SIG-M5 treated with dmso at 0.1 percent for 504 hours (cell line): ENCODE measurements around the gene GAL3ST2.
"Not testable (repeated sequence)": the region's sequence is repeated elsewhere in the genome, so short reads cannot be mapped to it uniquely, and the experiment has no call there.

Source experiments
- DNase-seq: peaks from one replicate; lab custom pipeline; 2025; ENCODE audit not compliant: unreplicated experiment; lab: John Stamatoyannopoulos, UW

GAL3ST2 gene

DNA sequence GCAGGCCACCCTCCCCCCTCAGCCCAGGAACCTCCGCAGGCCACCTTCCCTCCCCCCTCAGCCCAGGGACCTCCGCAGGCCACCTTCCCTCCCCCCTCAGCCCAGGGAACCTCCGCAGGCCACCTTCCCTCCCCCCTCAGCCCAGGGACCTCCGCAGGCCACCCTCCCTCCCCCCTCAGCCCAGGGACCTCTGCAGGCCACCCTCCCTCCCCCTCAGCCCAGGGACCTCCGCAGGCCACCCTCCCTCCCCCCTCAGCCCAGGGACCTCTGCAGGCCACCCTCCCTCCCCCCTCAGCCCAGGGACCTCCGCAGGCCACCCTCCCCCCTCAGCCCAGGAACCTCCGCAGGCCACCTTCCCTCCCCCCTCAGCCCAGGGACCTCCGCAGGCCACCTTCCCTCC, 29.6 kb downstream of the GAL3ST2 start:
- DNase-seq: not testable (repeated sequence)

DNA sequence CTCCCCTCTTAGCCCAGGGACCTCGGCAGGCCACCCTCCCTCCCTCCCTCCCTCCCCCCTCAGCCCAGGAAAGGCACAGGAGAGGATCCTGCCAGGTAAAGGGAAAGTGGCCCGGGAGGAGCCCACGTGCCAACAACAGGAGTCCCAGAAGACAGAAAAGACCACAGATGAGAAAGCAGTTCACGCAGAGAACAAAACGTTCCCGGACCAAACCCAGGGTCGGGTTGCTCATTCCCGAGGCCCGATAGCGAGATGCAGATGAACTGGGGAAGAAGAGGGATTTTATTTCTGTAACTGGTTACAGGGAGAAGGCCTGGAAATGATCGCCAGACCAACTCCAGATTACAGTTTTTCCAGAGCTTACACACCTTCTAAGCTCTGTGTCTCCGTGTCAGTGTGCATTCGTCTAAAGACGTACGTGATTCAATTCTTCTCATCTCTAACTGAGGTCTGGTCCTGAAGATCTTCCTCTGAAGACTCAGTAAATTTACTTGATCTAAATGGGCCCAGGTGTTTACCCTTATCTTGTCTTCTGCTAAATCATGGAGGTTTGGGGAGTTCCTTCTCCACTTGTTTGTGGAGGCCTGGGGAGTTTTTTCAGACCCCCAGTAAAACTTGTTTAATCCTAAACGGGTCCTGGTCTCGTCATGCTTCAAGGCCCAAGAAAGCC, 31.6 kb downstream of the GAL3ST2 start:
- DNase-seq: no peak

DNA sequence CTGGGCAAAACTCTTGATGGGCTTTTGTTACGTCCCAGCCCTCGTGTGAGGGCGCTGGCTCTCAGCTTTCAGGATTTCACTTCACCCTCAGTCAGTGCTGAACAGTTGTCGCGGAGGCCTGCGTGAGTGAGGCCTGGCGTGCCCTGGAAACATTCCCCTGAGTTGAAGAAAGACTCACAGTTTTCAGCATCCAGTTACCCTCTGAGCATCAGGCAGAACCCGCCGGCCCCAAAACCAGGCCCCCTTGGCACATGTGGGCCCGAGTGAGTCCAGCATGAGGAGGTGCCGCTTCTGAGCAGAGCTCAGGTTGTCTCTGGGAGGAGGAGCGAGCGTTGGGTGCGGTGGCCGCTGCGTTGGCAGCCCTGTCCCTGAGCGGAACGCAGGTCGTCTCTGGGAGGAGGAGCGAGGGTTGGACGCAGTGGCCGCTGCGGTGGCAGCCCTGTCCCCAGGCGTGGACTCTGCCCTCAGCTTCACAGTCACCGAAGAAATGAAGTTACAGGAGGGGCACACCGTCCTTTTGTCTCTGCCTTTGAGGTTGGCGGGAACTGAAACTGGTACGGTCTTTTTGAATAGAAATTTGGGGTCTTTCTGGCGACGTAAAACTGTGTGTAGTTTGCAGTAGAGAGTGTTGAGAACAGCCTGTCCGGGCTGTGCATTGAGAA, 32.2 kb downstream of the GAL3ST2 start, which contains the start of gene NEU4:
Gene NEU4, plus strand, starts transcription at position 473 of the 662 bp plus-strand sequence. CDS start 5,292 bp downstream, outside the sequence.
- DNase-seq: no peak

DNA sequence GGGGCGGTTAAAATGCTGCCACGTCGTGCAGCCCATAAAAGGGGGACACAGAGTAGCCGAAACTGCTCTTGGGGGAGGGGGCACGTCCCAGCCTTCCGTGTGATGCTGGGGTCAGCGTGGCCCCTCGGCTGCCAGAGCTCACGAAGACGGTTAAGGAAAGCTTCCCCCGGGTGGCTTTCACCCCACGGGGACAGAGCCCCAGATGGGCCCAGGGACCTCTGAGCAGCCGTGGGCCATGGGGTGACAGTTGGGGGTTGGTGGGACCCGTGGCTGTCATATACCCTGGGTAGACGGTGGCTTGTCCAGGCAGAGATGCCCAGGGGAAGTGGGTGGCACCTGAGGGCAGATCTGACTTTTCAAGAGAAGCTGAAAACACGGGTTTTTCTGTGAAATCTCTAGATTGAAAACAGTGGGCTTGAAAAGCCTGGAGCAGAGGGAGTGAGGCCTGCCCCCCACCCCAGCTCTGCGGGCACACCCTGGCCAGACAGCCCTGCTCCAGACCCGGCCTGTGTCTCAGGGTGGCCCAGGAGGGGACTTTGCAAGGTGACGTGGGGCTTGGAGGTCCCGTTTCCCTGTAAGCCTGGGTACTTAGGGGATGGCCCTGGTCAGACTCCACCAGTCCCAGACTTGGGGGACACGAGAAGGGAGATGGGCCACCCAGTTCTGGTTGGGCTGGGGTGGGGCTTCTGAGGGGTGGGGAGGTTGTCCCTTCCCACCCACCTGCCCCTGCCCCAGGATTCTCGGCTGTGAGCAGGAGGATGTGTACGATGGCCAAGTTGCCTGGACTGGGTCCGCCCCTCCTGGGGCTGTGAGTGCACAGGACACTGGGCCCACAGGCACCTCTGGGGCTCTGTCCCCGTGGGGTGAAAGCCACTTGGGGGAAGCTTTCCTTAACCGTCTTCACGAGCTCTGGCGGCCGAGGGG, 33.0 kb downstream of the GAL3ST2 start:
- DNase-seq: no peak

DNA sequence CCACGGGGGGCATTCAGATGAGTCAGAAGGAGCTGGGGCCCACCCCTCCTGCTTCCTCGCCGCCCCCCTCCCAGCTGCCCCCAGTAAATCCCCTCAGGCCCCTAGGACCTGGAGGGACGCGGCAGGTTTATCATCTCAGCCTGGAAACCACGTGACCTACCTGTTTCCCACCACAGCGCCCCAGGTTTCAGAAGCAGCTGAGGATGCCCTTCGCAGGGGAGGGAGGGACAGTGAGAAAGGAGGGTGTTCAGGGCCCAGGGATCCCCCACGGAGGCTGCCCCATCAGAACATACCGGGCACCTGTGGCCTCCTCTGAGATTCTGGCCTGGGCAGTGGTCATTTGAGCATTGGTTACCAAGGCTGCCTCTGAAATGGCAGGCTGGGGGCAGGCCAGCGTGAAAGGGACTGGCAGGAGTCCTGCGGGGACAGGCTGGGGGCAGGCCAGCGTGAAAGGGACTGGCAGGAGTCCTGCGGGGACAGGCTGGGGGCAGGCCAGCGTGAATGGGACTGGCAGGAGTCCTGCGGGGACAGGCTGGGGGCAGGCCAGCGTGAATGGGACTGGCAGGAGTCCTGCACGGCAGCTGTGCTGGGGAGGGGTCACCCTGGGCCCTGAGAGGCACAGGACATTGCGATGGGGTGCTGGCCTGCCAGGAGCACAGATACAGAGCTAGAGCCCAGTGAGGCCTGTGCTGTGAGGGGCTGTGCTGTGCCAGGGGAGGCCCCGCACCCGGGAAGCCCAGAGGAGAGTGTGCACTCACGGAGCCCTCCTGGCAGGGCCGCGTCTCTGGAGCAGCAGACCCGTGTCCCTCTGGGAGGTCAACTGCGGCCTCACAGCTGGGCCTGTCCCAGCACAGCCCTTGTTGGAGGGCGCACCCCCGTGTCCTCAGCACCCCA, 33.9 kb downstream of the GAL3ST2 start:
- no peak for DNase-seq

DNA sequence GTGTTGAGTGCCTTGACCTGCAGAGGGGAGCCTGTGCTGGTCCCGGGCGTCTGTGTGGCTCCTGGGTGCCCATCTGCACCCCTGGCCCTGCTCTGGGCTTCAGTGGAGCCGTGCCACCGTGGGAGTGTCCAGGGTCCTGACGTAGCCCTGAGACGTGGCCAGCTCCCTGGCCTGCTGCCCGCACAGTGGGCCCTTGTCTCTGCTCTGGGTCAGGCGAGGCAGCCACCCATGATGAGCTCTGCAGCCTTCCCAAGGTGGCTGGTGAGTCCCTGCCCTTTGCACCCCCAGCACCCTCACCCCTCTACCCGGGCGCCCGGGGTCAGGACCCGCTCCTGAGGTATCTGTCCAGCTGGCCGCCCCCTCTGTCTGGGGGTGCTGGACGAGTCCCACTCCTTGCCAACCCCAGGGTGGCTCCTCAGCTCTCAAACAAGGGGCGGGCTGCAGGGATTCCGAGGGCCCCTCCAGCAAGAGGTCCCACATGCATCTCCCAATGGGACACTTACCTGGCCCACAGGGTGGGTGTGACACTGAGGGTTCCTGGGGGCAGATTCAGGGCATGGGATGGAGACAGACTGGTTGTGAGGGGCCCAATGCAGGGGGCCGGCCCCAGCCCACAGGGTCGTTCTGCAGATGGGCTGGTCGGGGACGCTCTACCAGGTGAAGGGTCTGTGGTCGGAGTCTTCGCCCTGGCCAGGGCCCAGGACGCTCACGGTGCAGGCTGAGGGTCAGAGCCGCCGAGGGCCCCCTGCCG, 34.8 kb downstream of the GAL3ST2 start:
- DNase-seq: no peak

DNA sequence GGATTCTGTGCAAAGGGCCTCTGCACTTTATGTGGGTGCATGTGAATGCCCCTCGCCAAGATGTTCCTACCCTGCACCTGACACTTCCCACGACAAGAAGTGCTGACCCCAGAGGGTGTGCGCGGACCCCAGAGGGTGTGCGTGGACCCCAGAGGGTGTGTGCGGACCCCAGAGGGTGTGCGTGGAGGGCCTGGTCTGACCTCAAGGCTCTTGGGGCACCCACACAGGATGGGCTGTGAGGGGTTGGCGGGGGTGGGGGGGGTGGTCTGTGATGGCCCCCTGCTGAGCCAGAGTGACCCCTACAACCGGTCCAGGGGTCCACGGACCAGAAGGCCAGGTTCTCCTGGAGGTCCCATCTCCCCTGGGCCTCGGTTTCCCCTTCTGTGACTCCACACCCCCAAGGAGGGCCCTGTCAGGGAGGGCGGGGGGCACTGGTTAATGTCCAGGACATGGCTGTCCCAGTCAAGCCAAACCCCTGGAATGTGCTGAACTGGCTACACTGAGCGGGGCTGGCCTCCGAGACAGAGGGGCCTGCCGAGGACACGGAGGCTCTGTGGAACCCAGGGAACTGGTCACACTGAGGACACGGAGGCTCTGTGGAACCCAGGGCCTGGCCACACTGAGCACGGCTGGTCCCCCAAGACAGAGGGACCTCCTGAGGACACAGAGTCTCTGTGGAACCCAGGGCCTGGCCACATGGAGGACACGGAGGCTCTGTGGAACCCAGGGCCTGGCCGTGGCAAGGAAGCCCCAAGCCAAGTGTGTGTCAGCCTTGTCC, 35.5 kb downstream of the GAL3ST2 start:
- DNase-seq: no peak

DNA sequence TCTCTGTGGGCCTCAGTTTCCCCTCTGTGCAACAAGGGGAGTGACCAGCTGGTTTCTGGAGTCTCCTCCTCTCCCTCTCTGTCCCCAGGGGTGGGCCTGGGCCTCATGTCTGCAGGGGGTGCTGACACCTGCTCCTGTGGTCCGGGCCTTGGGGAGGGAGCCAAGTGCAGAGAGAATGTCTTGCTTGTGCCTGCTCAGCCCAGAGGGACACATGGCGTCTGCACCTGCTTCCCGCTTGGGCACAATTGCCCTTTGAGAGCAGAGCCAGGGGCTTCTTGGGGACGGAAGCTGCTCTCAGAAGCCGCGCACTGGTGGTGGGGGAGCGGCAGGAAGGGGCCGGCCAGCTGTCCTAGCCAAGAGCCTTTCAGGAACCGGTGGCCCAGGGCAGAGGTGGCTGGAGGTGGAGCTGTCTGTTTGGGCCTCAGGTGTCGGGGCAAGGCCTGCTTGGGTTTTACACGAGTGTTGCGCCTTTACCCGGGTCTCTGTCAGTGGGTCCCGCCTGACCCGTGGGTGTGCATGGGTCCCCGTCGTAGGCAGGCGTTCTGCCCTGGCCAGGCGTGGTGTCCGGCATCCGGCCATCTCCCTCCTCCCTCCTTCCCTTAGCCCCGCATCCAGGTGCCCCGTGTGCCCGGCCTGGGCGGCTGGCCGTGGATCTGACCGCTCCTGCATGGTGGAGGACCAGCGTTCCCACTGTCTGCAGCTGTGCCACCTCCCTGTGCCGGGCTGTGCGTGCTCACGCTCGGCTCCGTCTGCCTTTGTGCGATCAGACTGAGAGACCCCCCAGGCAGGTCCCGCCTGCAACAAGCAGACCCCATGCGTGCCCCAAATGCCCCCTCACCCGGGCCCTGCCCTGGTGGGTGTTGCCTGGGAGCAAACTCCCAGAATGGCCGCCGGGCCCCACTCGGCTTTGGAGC, 36.4 kb downstream of the GAL3ST2 start:
- DNase-seq: no peak

DNA sequence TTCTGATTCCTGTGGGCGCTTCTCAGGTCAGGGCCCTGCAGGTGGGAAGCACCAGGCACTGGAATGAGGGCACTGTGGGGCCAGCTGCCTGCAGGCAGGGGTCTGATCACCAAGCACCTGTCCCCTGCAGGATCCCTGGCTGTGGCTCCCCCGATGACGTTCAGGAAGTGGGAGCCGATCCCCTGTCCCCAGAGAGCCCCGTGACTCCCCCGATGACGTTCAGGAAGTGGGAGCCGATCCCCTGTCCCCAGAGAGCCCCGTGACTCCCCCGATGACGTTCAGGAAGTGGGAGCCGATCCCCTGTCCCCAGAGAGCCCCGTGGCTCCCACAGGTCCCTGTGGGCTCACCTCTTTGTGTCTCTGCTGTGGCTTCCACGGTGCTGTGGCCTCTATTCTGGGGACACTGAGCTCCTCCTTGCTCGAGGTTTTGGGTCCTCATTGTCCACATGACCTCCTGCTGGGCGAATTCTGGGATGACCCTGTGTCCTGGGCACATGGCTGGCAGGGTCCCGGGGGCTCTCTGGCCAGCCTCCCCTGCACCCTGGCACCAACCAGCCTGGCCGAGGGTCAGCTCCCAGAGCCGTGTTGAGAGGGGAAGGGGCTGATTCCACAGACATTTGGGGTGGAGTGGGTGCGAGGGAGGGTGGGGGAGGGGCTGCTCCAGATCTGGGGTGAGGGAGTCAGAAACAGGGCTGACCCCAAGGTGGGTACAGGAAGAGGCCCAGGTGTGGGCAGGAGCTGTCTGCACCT, 37.2 kb downstream of the GAL3ST2 start:
- DNase-seq: no peak

DNA sequence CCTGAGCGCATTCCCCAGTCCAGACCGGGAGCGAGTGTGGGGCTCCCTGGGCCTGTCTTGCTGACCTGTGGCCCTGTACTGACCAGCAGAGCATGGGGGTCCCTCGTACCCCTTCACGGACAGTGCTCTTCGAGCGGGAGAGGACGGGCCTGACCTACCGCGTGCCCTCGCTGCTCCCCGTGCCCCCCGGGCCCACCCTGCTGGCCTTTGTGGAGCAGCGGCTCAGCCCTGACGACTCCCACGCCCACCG, 37.7 kb downstream of the GAL3ST2 start:
- no peak for DNase-seq

DNA sequence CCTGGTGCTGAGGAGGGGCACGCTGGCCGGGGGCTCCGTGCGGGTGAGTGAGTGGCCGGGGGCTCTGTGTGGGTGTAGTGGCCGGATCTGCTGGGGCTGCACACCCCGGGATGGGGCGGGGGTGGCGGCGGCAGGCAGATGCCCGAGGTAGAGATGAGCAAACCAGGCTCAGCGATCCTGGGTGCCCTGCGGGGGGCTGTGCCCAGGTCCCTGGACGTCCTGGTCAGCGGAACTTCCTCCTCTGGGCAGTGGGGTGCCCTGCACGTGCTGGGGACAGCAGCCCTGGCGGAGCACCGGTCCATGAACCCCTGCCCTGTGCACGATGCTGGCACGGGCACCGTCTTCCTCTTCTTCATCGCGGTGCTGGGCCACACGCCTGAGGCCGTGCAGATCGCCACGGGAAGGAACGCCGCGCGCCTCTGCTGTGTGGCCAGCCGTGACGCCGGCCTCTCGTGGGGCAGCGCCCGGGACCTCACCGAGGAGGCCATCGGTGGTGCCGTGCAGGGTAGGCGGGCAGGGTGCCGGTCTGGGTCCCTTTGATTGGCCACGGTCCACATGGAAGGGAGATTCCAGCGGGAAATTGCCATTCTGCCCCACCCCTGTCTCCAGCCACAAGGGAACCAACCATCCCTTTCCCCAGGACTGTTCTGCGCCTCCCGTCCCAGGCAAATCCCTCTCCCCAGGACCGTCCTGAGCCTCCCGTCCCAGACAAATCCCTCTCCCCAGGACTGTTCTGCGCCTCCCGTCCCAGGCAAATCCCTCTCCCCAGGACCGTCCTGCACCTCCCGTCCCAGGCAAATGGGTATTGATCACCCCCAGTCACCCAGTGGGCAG, 38.2 kb downstream of the GAL3ST2 start:
- DNase-seq: no peak

DNA sequence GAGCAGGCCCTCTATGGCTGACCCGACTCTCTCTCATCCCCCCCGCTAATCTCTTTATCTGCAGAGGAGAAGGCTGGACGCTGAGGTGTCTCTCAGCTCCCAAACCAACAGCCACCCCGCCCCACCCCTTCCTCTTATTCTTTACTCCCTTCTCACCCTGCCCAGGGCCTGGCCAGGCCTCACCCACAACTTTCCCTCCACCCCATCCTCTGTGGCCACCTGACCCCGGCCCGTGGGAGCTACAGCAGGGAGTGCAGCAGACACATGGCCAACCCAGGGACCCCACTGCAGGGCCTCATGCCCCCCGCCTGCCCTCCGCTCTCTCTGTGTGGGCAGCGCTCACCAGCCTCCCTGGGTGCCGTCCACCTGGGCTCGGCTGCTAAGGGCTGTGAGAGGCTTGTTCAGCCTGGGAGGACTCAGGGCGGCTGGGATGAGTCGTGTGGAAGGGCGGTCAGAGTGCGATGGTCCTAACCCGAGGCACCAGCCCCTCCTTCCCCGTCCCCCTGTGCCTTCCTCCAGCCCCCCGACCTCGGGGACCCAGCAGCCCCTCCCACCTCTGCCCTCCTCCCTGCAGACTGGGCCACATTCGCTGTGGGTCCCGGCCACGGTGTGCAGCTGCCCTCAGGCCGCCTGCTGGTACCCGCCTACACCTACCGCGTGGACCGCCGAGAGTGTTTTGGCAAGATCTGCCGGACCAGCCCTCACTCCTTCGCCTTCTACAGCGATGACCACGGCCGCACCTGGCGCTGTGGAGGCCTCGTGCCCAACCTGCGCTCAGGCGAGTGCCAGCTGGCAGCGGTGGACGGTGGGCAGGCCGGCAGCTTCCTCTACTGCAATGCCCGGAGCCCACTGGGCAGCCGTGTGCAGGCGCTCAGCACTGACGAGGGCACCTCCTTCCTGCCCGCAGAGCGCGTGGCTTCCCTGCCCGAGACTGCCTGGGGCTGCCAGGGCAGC, 39.1 kb downstream of the GAL3ST2 start:
- DNase-seq: no peak

DNA sequence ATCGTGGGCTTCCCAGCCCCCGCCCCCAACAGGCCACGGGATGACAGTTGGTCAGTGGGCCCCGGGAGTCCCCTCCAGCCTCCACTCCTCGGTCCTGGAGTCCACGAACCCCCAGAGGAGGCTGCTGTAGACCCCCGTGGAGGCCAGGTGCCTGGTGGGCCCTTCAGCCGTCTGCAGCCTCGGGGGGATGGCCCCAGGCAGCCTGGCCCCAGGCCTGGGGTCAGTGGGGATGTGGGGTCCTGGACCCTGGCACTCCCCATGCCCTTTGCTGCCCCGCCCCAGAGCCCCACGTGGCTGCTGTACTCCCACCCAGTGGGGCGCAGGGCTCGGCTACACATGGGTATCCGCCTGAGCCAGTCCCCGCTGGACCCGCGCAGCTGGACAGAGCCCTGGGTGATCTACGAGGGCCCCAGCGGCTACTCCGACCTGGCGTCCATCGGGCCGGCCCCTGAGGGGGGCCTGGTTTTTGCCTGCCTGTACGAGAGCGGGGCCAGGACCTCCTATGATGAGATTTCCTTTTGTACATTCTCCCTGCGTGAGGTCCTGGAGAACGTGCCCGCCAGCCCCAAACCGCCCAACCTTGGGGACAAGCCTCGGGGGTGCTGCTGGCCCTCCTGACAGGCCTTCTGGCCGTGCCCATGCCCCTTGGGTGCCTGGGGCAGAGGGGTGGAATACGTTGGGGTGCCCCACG, 40.0 kb downstream of the GAL3ST2 start:
- DNase-seq: no peak

DNA sequence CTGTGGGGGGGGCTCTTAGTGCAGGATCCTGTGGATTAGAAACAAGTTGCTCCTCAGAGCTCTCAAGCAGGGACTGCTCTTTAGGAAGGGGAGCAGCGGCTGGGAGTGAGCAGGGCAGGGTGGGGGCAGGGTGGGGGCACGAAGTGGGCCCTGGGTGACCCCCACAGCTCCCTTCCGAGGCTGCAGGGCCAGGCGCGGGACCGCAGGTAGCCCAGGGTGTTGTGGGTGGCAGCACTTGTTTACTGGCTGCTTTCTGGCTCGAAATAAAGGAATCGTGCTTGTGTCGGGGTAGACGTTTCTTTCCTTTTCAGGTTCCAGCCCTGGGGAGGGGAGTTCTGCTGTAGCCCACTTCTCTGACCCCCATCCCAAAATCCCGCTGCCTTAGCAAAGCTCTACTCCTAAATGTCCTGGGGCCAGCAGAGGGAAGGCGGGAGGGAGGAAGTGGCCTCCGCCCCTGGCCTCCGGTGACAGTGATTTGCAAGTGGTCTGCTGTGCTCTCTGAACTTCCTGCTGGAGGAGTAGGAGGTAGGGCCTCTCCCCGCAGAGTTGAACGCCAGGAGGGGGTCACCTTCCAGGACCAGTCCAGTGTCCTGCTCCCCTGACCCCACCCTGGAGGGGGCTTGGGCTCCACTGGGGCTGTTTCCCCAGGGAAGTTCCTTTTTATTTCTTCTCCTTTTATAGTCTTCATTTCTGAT, 40.7 kb downstream of the GAL3ST2 start:
- no peak for DNase-seq

DNA sequence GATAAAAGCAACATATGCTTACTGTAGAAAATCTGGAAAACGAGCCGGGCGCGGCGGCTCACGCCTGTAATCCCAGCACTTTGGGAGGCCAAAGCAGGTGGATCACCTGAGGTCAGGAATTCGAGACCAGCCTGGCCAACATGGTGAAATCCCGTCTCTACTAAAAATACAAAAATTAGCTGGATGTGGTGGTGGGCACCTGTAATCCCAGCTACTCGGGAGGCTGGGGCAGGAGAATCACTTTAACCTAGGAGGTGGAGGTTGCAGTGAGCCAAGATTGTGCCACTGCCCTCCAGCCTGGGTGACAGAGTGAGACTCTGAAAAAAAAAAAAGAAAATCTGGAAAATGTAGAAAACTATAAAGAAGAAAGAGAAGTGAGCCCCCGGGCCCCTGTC, 41.2 kb downstream of the GAL3ST2 start:
- DNase-seq: not testable (repeated sequence)
